ENCODE data around the gene MATN3. TPM values are rescaled to one million over a fixed set of nuclear protein-coding genes. Genes with fewer than 3 reads are reported as not detected.

Gene MATN3
- total RNA-seq, 1 donor from 2014 or later, result 0.30 TPM

Other genes with a start within 250 kb of the MATN3 start
- 8.1 TPM for gene TTC32, start 110.7 kb downstream of the MATN3 start, total RNA-seq
- gene WDR35, start 22.6 kb downstream of the MATN3 start, total RNA-seq, result 14.7 TPM
- 206 TPM for gene LAPTM4A, start 39.0 kb upstream of the MATN3 start, total RNA-seq
- 127 TPM for gene SDC1, start 212.5 kb upstream of the MATN3 start, total RNA-seq

Data from skin of body (tissue), 1 donor.